Chondrocyte (in vitro differentiated cells): ENCODE data around the gene SLC8A1. TPM values are rescaled to one million over a fixed set of nuclear protein-coding genes. Genes with fewer than 3 reads are reported as not detected.

Experiments
- DNase-seq: peaks from one replicate; pipeline ENCODE4 v3.0.0; 2021; ENCODE audit warnings: mixed read lengths, low spot score
- H3K27ac Mint-ChIP-seq: one replicate; pipeline ENCODE4 v1.8.0; 2021; ENCODE audit warnings: mild to moderate bottlenecking, moderate library complexity, mixed read lengths; ENCODE audit not compliant: unreplicated experiment
- H3K27me3 Mint-ChIP-seq: 2 replicates; pipeline ENCODE4 v1.8.0; 2021; ENCODE audit warnings: low read depth, mixed read lengths
- H3K36me3 Mint-ChIP-seq: 2 replicates; pipeline ENCODE4 v1.8.0; 2021; ENCODE audit warnings: low read depth, mixed read lengths
- H3K4me1 Mint-ChIP-seq: 2 replicates; pipeline ENCODE4 v1.8.0; 2021; ENCODE audit warnings: low read depth, mild to moderate bottlenecking, mixed read lengths
- H3K4me3 Mint-ChIP-seq: one replicate; pipeline ENCODE4 v1.8.0; 2021; ENCODE audit warnings: mild to moderate bottlenecking, moderate library complexity, mixed read lengths; ENCODE audit not compliant: unreplicated experiment
- H3K9me3 Mint-ChIP-seq: 2 replicates; pipeline ENCODE4 v1.8.0; 2021; ENCODE audit warnings: low read depth, mixed read lengths
- total RNA-seq: library from RNA; stranded (reverse); gene quantifications from 3 replicates; pipeline ENCODE4 v1.2.1, GENCODE V29; 2021
- TF ChIP-seq, protein P1 (sequence below): fragments of 200-600 bp; sonication (generic); IDR thresholded peaks from 2 replicates; pipeline ENCODE4 v1.5.0; 2021; ENCODE audit warnings: antibody characterized with exemption, mild to moderate bottlenecking, moderate library complexity

SLC8A1 gene
- total RNA-seq, 1 donor from 2014 or later: 53.7 TPM

- DNase-seq: no peak
- peaks cover 6% of the 10 kb centered on the region for H3K4me1 Mint-ChIP-seq
- TF ChIP-seq, protein P1, sequence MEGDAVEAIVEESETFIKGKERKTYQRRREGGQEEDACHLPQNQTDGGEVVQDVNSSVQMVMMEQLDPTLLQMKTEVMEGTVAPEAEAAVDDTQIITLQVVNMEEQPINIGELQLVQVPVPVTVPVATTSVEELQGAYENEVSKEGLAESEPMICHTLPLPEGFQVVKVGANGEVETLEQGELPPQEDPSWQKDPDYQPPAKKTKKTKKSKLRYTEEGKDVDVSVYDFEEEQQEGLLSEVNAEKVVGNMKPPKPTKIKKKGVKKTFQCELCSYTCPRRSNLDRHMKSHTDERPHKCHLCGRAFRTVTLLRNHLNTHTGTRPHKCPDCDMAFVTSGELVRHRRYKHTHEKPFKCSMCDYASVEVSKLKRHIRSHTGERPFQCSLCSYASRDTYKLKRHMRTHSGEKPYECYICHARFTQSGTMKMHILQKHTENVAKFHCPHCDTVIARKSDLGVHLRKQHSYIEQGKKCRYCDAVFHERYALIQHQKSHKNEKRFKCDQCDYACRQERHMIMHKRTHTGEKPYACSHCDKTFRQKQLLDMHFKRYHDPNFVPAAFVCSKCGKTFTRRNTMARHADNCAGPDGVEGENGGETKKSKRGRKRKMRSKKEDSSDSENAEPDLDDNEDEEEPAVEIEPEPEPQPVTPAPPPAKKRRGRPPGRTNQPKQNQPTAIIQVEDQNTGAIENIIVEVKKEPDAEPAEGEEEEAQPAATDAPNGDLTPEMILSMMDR: no peak
- H3K4me3 Mint-ChIP-seq: no peak overlapping the region
- no peaks in the 10 kb centered on the region for H3K36me3 Mint-ChIP-seq
- peaks cover 5% of the 10 kb centered on the region for H3K9me3 Mint-ChIP-seq
- H3K27me3 Mint-ChIP-seq: no peaks in the 10 kb centered on the region
- no peak overlapping the region for H3K27ac Mint-ChIP-seq
These were observed 270.0 kb downstream of the SLC8A1 start for GRCh38 chr2:40181855-40182254.

DNA sequence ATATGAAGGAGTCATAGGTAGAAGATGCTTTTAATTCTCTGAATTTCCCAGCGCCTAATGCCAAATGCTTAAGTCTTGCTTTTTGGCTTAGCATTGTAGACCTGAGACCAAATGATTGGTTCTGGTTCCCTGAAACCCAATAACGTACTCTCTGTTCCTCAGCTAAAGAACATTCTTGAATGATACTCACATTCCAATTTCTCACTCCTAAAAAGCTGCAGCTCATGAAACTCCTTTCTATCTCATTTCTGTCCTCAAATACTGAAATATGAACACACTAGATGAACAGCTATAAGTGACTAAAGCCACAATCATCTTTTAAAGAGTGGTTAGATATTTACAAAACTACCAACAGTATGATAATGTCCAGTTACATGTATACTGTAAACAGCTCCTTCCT is 272.1 kb downstream of the SLC8A1 start:
- no peak overlapping the region for H3K27ac Mint-ChIP-seq
- H3K4me3 Mint-ChIP-seq: no peak overlapping the region
- peaks cover 4% of the 10 kb centered on the region for H3K9me3 Mint-ChIP-seq
- peaks cover 9% of the 10 kb centered on the region for H3K4me1 Mint-ChIP-seq
- no peaks in the 10 kb centered on the region for H3K36me3 Mint-ChIP-seq
- TF ChIP-seq, protein P1: no peak
- no peak for DNase-seq
- H3K27me3 Mint-ChIP-seq: no peaks in the 10 kb centered on the region

DNA sequence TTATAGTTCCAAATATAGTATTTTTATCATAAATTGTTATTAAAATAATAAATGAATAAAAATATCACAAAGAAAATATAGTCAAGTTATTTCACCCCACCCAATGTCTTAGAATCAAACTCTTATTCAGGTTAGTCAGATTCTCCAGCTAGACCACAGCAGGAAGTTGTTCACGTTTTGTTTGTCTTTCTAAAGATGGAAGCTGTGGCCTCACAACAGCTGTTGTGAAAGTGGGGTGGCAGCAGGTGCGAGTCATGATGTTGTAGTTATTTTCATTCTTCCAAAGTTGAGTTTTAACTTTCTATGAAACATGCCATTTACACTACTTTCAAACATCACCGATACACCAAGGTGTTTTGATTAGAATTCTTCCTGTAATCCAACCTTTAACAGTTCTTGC is 272.9 kb downstream of the SLC8A1 start:
- H3K36me3 Mint-ChIP-seq: no peaks in the 10 kb centered on the region
- H3K27me3 Mint-ChIP-seq: no peaks in the 10 kb centered on the region
- H3K9me3 Mint-ChIP-seq: no peaks in the 10 kb centered on the region
- TF ChIP-seq, protein P1: no peak
- no peak for DNase-seq
- H3K4me3 Mint-ChIP-seq: no peak overlapping the region
- no peak overlapping the region for H3K27ac Mint-ChIP-seq
- peaks cover 9% of the 10 kb centered on the region for H3K4me1 Mint-ChIP-seq

DNA sequence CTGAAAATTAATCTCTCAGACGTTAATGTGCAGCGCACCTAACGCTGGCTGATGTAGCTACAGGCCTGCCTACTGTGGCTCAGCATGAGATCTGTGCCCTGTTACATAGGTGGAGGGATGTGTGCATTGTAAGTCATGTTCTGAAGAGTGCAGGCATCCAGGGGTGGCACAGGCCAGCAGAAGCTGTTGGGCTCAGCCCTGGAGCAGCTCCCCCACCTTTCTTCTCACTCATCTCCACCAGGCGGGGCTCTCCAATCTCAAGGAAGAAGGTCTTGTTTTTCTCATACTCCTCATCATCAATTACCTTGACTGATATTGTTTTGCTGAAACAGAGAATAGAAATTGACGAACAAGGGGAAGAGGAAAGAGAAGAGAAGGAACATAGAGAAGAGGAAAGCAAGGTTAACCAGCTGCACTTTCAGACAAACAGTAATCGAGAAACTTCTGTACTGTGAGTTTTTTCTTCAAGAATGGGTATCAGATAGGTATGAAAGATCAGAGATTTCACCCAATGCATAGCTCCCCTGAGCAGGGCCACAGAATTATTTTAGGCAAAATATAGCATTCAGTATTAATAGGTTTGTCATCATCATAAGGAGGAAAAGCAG is 273.6 kb downstream of the SLC8A1 start:
- Mint-ChIP-seq H3K27me3 (no peaks in the 10 kb centered on the region), H3K4me3 (no peak overlapping the region), H3K4me1 (peaks cover 11% of the 10 kb centered on the region), H3K36me3 (no peaks in the 10 kb centered on the region), H3K9me3 (no peaks in the 10 kb centered on the region), H3K27ac (no peak overlapping the region)
- no peak for DNase-seq
- TF ChIP-seq, protein P1: no peak

- H3K36me3 Mint-ChIP-seq: no peaks in the 10 kb centered on the region
- H3K27me3 Mint-ChIP-seq: no peaks in the 10 kb centered on the region
- H3K9me3 Mint-ChIP-seq: no peaks in the 10 kb centered on the region
- TF ChIP-seq, protein P1: no peak
- no peak overlapping the region for H3K27ac Mint-ChIP-seq
- peaks cover 15% of the 10 kb centered on the region for H3K4me1 Mint-ChIP-seq
- no peak for DNase-seq
- no peak overlapping the region for H3K4me3 Mint-ChIP-seq
These were observed 274.5 kb downstream of the SLC8A1 start for GRCh38 chr2:40177366-40177765.
